Endothelial cell (in vitro differentiated cells): ENCODE results near the gene FGF19. TPM values are rescaled to one million over a fixed set of nuclear protein-coding genes. Genes with fewer than 3 reads are reported as not detected.

Experiments
- DNase-seq: peaks from one replicate; pipeline ENCODE4 v3.0.0; 2021; ENCODE audit warnings: low spot score
- H3K27ac Mint-ChIP-seq: one replicate; pipeline ENCODE4 v1.8.0; 2021; ENCODE audit warnings: mixed read lengths, inconsistent platforms; ENCODE audit not compliant: unreplicated experiment
- H3K27me3 Mint-ChIP-seq: one replicate; pipeline ENCODE4 v1.8.0; 2021; ENCODE audit warnings: mild to moderate bottlenecking, moderate library complexity, mixed read lengths, inconsistent platforms; ENCODE audit not compliant: unreplicated experiment
- H3K36me3 Mint-ChIP-seq: one replicate; pipeline ENCODE4 v1.8.0; 2021; ENCODE audit warnings: mild to moderate bottlenecking, low read depth, mixed read lengths, inconsistent platforms; ENCODE audit not compliant: unreplicated experiment
- H3K4me1 Mint-ChIP-seq: one replicate; pipeline ENCODE4 v1.8.0; 2021; ENCODE audit warnings: mild to moderate bottlenecking, mixed read lengths, inconsistent platforms; ENCODE audit not compliant: unreplicated experiment
- H3K4me3 Mint-ChIP-seq: one replicate; pipeline ENCODE4 v1.8.0; 2021; ENCODE audit warnings: mild to moderate bottlenecking, mixed read lengths, inconsistent platforms; ENCODE audit not compliant: unreplicated experiment
- H3K9me3 Mint-ChIP-seq: one replicate; pipeline ENCODE4 v1.8.0; 2021; ENCODE audit warnings: mixed read lengths, inconsistent platforms; ENCODE audit not compliant: unreplicated experiment
- total RNA-seq: library from RNA; stranded (reverse); fragmentation: NEBNext Ultra II Directional; extraction: Animal tissue kit (Norgen Biotek cat#: 25700); gene quantifications from one replicate; pipeline ENCODE4 v1.2.1, GENCODE V29; 2021; ENCODE audit not compliant: unreplicated experiment
- TF ChIP-seq, protein P1 (sequence below): fragments of 200-600 bp; sonication (generic); IDR thresholded peaks from one replicate; pipeline ENCODE4 v1.5.0; 2021; ENCODE audit warnings: antibody characterized with exemption; ENCODE audit not compliant: unreplicated experiment

Gene FGF19
- total RNA-seq, 1 donor from 2014 or later, result not detected

DNA sequence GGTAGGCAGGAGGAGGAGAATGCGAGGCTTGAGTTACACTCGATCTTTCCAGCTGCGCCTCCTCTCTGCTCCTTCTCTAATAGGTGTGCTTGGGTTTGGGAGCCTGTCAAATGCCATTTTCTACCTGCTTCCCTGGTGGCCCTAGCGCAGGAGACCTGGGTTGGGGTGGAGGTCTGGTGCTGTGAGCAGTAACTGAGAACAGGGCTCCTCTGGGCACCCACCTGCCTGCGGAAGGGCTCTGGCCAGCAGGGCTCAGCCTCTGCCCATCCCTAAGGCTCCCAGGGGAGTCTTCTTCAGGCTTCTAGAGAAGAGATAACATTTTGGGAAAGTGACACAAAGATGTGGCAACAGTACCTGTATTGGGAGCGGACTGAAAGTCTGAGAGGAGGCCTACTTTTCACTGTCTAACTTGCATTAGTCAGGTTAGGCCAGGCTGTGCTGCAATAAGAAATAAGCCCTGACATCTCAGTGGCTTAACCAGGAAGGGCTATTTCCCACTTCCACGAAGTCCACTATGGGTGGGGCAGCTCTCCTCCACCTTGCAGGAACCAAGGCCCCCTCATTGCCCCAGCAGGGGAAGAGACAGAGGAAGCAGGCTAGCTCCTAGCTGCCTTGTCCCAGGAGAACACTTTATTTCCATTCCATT lies 21.0 kb downstream of the FGF19 start:
- Mint-ChIP-seq H3K9me3 (no peaks in the 10 kb centered on the region), H3K27ac (no peak overlapping the region), H3K4me3 (no peak overlapping the region), H3K36me3 (no peaks in the 10 kb centered on the region), H3K4me1 (no peaks in the 10 kb centered on the region), H3K27me3 (no peaks in the 10 kb centered on the region)
- TF ChIP-seq, protein P1, sequence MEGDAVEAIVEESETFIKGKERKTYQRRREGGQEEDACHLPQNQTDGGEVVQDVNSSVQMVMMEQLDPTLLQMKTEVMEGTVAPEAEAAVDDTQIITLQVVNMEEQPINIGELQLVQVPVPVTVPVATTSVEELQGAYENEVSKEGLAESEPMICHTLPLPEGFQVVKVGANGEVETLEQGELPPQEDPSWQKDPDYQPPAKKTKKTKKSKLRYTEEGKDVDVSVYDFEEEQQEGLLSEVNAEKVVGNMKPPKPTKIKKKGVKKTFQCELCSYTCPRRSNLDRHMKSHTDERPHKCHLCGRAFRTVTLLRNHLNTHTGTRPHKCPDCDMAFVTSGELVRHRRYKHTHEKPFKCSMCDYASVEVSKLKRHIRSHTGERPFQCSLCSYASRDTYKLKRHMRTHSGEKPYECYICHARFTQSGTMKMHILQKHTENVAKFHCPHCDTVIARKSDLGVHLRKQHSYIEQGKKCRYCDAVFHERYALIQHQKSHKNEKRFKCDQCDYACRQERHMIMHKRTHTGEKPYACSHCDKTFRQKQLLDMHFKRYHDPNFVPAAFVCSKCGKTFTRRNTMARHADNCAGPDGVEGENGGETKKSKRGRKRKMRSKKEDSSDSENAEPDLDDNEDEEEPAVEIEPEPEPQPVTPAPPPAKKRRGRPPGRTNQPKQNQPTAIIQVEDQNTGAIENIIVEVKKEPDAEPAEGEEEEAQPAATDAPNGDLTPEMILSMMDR, result no peak
- DNase-seq, result no peak

DNA sequence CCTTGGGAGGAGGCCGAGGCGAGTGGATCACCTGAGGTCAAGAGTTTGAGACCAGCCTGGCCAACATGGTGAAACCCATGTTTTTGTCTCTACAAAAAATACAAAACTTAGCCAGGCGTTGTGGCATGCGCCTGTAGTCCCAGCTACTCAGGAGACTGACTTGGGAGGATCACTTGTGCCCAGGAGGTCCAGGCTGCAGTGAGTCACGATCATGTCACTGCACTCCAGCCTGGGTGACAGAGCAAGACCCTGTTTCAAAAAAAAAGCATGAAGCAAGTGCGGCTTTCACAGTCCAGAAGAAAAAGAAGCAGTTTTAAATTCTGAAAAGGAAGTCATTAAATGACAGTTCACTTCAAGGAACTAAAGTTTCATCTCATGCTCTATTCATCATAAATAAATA lies 21.6 kb downstream of the FGF19 start:
- Mint-ChIP-seq H3K4me1 (no peaks in the 10 kb centered on the region), H3K4me3 (no peak overlapping the region), H3K9me3 (no peaks in the 10 kb centered on the region), H3K27ac (no peak overlapping the region), H3K27me3 (no peaks in the 10 kb centered on the region), H3K36me3 (no peaks in the 10 kb centered on the region)
- TF ChIP-seq, protein P1, result no peak
- DNase-seq, result no peak

DNA sequence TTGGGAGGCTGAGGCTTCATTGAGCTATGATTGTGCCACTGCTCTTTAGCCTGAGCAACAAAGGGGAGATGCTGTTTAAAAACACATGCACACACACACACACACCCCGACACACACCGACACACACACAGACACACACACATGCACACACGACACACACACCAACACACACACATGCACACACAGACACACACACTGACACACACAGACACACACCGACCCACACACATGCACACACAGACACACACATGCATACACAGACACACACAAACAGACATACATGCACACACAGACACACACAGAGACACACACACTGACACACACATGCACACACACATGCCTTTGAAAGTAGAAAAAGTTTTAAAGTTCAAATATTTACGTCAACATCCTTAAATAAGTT lies 23.1 kb downstream of the FGF19 start:
- TF ChIP-seq, protein P1, result no peak
- no peaks in the 10 kb centered on the region for H3K9me3 Mint-ChIP-seq
- no peak for DNase-seq
- H3K27ac Mint-ChIP-seq, result no peak overlapping the region
- H3K36me3 Mint-ChIP-seq, result no peaks in the 10 kb centered on the region
- H3K4me1 Mint-ChIP-seq, result no peaks in the 10 kb centered on the region
- no peaks in the 10 kb centered on the region for H3K27me3 Mint-ChIP-seq
- no peak overlapping the region for H3K4me3 Mint-ChIP-seq

DNA sequence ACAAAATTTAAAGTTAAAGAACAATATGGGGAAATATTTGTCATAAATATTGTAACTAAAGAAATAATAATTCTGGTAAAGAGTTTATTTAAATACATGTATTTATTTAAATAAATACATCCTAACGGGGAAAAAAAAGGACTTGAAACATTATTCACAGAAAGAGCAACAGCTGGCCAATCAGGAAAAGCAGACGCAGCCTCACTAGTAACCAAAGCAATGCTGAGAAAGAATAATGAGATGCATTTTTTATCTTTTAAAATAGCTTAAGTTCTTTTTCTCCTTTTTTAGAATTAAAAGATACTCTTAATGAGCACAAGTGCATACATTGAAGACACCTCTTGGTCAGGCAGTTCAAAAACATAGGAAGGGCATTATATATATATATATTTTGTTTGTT lies 26.1 kb downstream of the FGF19 start:
- Mint-ChIP-seq H3K27ac (no peak overlapping the region), H3K27me3 (peaks cover 2% of the 10 kb centered on the region), H3K36me3 (peaks cover 4% of the 10 kb centered on the region), H3K9me3 (no peaks in the 10 kb centered on the region), H3K4me1 (peaks cover 6% of the 10 kb centered on the region), H3K4me3 (no peak overlapping the region)
- TF ChIP-seq, protein P1, result no peak
- no peak for DNase-seq

DNA sequence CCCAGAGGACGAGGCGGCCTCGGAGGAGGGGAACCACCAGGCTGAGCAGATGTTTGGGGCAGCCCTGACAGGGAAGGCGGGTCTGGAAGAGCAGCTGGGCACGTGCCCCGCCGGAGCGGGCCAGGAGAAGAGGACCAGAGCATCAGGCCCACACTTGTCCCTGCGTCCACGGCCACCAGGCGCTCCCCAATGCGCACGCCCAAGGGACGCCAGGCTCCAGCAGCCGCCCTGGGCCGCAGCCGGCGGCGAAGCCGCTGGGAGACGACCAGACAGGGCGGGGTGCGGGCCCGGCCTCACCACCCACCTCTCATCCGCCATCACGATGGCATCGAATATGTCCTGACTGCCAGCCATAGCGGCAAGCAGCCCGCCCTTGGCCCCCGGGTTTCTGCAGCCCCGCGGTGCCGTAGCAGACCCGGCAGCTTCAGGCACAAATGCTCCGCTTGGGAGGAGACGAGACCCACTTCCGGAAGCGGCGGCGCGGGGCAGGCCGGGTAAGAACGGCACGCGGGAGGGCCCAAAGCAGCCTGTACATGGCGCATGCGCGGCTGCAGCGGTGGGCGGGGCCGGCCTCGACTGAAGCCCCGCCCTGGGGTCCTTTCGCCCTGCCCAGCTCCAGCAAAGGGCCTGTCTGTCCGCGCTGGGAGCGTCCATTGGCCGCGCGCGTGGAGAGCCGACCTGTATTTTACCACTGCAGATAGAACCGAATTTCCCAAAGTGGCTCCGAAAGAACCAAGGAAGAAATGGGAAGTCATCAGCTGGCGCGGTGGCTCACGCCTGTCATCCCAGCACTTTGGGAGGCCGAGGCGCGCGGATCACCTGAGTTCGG lies 28.7 kb downstream of the FGF19 start, which contains the start of gene LTO1:
Gene LTO1, minus strand, starts transcription at position 468 of the 829 bp plus-strand sequence. Its CDS starts 114 bp downstream, at position 354.
- Mint-ChIP-seq H3K27ac (no peak within 1 kb of the TSS), H3K36me3 (peaks cover 9% of the 10 kb centered on the region), H3K9me3 (no peaks in the 10 kb centered on the region), H3K4me1 (peaks cover 6% of the 10 kb centered on the region), H3K4me3 (peak within 1 kb of the TSS; percentile 93), H3K27me3 (peaks cover 3% of the 10 kb centered on the region)
- TF ChIP-seq, protein P1, result no peak
- peak; percentile 98 for DNase-seq
